Lower leg skin (tissue), 3 donors: Measurements from ENCODE around the gene IRF2BPL.

Source experiments
- CTCF ChIP-seq, 3 donors: fragments of 450-650 bp; IDR thresholded peaks; one replicate each; pipeline ENCODE4 v1.5.1; 2016; ENCODE audit warnings: antibody characterized with exemption in 3 of 3, mild to moderate bottlenecking in 3 of 3, moderate library complexity in 2 of 3
- POLR2A ChIP-seq, 2 donors: fragments of 450-650 bp; IDR thresholded peaks; one replicate each; pipeline ENCODE4 v1.6.1; 2016 to 2017; ENCODE audit warnings: antibody characterized with exemption in 2 of 2, mild to moderate bottlenecking in 1 of 2, moderate library complexity in 1 of 2

- no peak for TF ChIP-seq CTCF (IDR thresholded peaks at IDR 0.05)
- TF ChIP-seq POLR2A (IDR thresholded peaks at IDR 0.05), result peak in 1 of 2 donors; percentile 34
These were observed 5.4 kb upstream of the IRF2BPL start for GRCh38 chr14:77033622-77034589.
